ENCODE data around the gene TRMT6. TPM values are rescaled to one million over a fixed set of nuclear protein-coding genes. Genes with fewer than 3 reads are reported as not detected.

The TRMT6 gene
- total and polyA plus RNA-seq, 8 donors: 7.3 to 14.5 (median 12.3) TPM

- H3K27me3 ChIP-seq: no peaks in the 10 kb centered on the region
- peaks cover 0 to 44% of the 10 kb centered on the region in 2 donors for H3K36me3 ChIP-seq
- no peak for TF ChIP-seq CTCF (IDR thresholded peaks at IDR 0.05)
- intact Hi-C loops (cut with DNase I): no loop called here
- DNase-seq: no peak
- no peak overlapping the region for H3K4me3 ChIP-seq
- no peak overlapping the region for H3K27ac ChIP-seq
- no peaks in the 10 kb centered on the region for H3K4me1 ChIP-seq
- no peak for ATAC-seq
- H3K9me3 ChIP-seq: no peaks in the 10 kb centered on the region
Observed at GRCh38 chr20:5990946-5991345, 40.6 kb upstream of the TRMT6 start.

- Histone ChIP-seq H3K4me1 (no peaks in the 10 kb centered on the region), H3K4me3 (no peak overlapping the region), H3K27me3 (no peaks in the 10 kb centered on the region), H3K27ac (no peak overlapping the region), H3K9me3 (no peaks in the 10 kb centered on the region), H3K36me3 (peaks cover 0 to 43% of the 10 kb centered on the region in 2 donors)
- DNase-seq (no peak), ATAC-seq (no peak)
- TF ChIP-seq CTCF (IDR thresholded peaks at IDR 0.05): no peak
- intact Hi-C loops (cut with DNase I): no loop called here
Observed at GRCh38 chr20:5989539-5989938, 39.2 kb upstream of the TRMT6 start.

GRCh38 chr20:5987383-5987782 is 37.0 kb upstream of the TRMT6 start:
- no peaks in the 10 kb centered on the region for H3K9me3 ChIP-seq

GRCh38 chr20:5980720-5981538 is 30.6 kb upstream of the TRMT6 start:
- TF ChIP-seq CTCF (IDR thresholded peaks at IDR 0.05): no peak
- H3K9me3 ChIP-seq: no peaks in the 10 kb centered on the region
- intact Hi-C loops (cut with DNase I): no loop called here
- no peak for ATAC-seq
- H3K27me3 ChIP-seq: no peaks in the 10 kb centered on the region
- no peak overlapping the region for H3K4me3 ChIP-seq
- DNase-seq: no peak
- H3K27ac ChIP-seq: no peak overlapping the region
- H3K4me1 ChIP-seq: no peaks in the 10 kb centered on the region
- peaks cover 0 to 57% of the 10 kb centered on the region in 2 donors for H3K36me3 ChIP-seq

More at GRCh38 chr20:5987383-5987782, 37.0 kb upstream of the TRMT6 start:
- ATAC-seq (no peak), DNase-seq (no peak)
- H3K27ac ChIP-seq: no peak overlapping the region
- H3K4me1 ChIP-seq: no peaks in the 10 kb centered on the region
- intact Hi-C loops (cut with DNase I): no loop called here
- TF ChIP-seq CTCF (IDR thresholded peaks at IDR 0.05): no peak
- H3K27me3 ChIP-seq: no peaks in the 10 kb centered on the region
- H3K36me3 ChIP-seq: peaks cover 0 to 58% of the 10 kb centered on the region in 2 donors
- no peak overlapping the region for H3K4me3 ChIP-seq

- Histone ChIP-seq H3K27ac (no peak overlapping the region), H3K27me3 (no peaks in the 10 kb centered on the region), H3K4me3 (no peak overlapping the region), H3K36me3 (peaks cover 0 to 51% of the 10 kb centered on the region in 2 donors), H3K4me1 (no peaks in the 10 kb centered on the region), H3K9me3 (no peaks in the 10 kb centered on the region)
- DNase-seq (no peak), ATAC-seq (no peak)
- intact Hi-C loops (cut with DNase I): no loop called here
- TF ChIP-seq CTCF (IDR thresholded peaks at IDR 0.05): no peak
Observed at GRCh38 chr20:5979801-5980200, 29.5 kb upstream of the TRMT6 start.

Data from left lung (tissue), 10 donors.